Measurements from ENCODE around the gene TEAD4. TPM values are rescaled to one million over a fixed set of nuclear protein-coding genes. Genes with fewer than 3 reads are reported as not detected.

The TEAD4 gene
- polyA plus RNA-seq, 3 donors from 2014 or later: not detected

DNA sequence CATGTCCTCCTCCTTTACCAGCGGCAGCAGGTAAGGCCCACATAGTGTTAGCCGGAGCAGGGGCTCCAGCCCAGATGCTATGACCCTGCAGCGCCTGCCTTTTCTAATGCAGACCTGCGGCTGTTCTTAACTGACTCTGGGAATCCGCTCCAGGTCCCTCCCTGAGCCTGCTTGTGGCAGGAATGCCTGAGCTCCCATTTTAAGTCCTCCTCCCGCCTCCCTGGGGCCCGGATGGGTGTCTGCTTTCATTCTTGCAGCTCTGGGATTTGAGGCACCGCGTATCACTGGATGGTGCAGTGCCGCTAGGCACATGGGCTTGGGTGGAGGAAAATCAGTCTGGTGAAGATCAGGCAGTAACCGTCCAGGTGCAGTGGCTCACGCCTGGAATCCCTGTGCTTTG, 125.5 kb downstream of the TEAD4 start:
- Mint-ChIP-seq H3K4me3 (no peak overlapping the region), H3K4me1 (peaks cover 0 to 2% of the 10 kb centered on the region in 2 donors), H3K36me3 (no peaks in the 10 kb centered on the region), H3K27me3 (ENCODE audit: low read depth in 3 of 3) (peaks cover 2 to 3% (median 3%) of the 10 kb centered on the region in 3 donors), H3K27ac (no peak overlapping the region), H3K9me3 (no peaks in the 10 kb centered on the region)
- DNase-seq: no peak

DNA sequence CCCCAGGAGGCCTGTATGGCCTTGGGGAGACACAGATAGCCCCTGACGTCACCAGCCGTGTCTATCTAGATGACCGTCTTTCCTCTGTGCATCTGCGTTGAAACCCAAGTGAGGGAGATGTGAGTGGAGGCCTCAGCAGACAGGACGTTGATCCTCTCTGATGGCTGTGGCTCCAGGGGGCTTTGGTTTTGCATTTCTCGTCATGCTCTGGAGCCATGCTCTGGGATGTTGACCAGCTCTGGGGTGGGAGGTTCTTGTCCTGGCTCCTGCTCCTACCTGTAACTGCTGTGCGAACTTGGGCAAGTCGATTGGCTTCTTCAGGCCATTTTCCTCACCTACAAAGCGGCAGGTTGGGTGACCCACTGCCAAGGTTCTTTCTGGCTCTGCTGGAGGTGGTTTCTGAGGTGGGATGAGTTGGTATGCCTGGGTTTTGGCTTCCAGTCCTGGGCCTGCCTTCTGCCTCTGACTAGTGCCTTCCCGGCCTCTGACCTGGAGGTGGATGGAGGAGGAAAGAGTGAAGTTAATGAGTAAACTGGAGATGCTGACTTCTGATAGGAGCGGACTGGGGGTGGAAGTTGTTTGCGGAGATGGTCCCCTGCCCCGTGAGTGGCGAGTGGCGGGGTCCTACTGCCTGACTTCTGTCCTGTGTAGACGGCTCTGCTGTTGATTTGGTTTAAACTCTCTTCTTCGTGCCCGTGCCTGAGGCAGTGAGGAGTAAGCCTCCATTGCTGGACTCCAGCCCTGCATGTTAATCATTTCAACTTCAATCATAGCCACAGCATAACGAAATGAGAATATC, 126.3 kb downstream of the TEAD4 start:
- Mint-ChIP-seq H3K27ac (no peak overlapping the region), H3K36me3 (no peaks in the 10 kb centered on the region), H3K4me3 (no peak overlapping the region), H3K4me1 (peaks cover 0 to 2% of the 10 kb centered on the region in 2 donors), H3K27me3 (ENCODE audit: low read depth in 3 of 3) (peaks cover 2 to 3% (median 3%) of the 10 kb centered on the region in 3 donors), H3K9me3 (no peaks in the 10 kb centered on the region)
- no peak for DNase-seq

DNA sequence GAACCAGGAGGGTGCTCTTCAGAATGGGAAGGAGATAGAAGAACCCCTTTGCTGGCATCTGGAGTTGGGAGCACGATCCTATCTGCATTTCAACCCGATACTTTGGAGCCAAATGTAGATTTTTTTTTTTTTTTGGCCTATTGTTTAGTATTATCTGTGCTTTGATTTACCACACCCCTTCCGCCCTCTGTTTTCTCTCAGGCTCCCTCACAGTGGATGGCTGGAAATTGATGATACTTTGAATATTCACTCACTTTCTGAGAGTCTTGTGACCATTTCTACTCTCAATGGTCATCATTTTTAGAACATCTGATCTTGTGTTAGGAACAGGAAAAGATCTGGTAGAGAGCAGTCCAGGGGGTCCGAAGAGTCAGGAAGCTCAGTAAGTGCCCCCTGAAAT, 127.0 kb downstream of the TEAD4 start:
- H3K27ac Mint-ChIP-seq: no peak overlapping the region
- no peak for DNase-seq
- H3K9me3 Mint-ChIP-seq: no peaks in the 10 kb centered on the region
- no peak overlapping the region for H3K4me3 Mint-ChIP-seq
- H3K27me3 Mint-ChIP-seq (ENCODE audit: low read depth in 3 of 3): peaks cover 2 to 3% (median 3%) of the 10 kb centered on the region in 3 donors
- H3K4me1 Mint-ChIP-seq: peaks cover 0 to 2% of the 10 kb centered on the region in 2 donors
- no peaks in the 10 kb centered on the region for H3K36me3 Mint-ChIP-seq

DNA sequence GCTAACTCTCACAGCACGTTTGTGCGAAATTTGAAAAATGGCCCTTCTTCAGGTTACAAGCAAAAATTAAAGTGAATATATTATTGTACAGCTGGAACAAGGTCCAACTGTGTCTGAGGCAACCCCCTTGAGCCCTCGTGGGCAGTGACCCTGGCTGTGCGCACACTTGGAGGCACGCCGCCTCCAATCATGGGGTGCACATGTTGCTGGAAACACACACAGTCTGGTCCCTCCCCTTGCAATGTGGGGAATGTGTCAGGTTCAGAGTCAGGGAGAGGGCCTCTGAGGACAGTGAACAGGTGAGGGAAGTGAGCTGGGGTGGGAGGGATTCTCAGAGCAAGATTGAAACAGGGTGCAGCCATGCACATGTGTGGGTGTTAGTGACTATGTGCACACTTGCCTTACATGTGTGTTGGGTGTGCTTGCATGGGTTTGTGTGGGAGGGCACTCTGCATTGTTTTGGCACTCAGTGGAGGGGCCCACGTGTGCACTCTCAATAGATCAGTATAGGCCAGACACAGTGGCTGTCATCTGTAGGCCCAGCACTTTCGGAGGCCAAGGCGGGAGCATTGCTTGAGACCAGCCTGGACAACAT, 127.6 kb downstream of the TEAD4 start:
- H3K36me3 Mint-ChIP-seq: no peaks in the 10 kb centered on the region
- H3K27ac Mint-ChIP-seq: no peak overlapping the region
- no peak for DNase-seq
- H3K4me1 Mint-ChIP-seq: peaks cover 0 to 2% of the 10 kb centered on the region in 2 donors
- H3K4me3 Mint-ChIP-seq: no peak overlapping the region
- no peaks in the 10 kb centered on the region for H3K9me3 Mint-ChIP-seq
- H3K27me3 Mint-ChIP-seq (ENCODE audit: low read depth in 3 of 3): peaks cover 2 to 5% (median 3%) of the 10 kb centered on the region in 3 donors

DNA sequence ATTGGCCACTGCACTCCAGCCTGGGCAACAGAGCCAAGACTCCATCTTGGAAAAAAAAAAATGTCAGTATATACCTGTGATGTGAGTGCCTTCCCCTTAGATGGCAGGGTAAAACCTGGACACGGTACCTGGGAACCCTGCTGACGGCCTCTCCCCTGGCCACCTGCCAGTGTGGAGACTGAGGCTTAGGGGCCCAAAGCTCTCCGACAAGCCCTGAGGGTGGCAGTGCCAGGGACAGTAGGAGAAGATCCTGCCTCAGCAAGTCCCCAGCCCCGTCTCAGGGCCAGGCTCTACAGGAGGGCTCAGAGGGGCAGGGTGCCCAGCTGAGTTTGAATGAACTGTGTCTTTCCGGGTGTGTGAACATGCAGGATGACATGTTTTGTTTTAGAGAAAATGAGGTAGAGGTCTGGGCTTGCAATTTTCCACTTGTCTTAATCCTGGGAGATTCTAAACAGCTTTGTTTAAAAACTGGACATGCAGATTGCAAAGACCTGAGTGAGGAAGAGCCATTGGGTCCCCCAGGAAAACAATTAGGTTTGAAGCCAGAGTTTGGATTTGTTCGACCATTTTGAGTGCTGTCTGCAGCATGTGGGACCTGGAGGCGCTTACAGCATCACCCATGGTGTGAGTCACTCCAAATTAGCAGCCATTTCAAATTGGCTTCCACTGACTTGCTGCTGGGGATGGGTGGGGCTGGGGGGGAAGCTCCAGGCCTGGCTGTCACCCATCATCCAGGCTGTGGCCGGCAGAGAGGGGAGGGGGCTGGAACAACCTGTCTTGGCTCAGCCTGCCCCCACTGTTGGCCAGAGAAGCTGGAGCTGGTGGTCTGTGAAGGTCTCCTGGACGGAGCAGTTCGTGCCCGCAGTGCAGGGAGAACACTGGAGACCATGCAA, 128.8 kb downstream of the TEAD4 start:
- no peak for DNase-seq
- no peaks in the 10 kb centered on the region for H3K4me1 Mint-ChIP-seq
- H3K36me3 Mint-ChIP-seq: no peaks in the 10 kb centered on the region

DNA sequence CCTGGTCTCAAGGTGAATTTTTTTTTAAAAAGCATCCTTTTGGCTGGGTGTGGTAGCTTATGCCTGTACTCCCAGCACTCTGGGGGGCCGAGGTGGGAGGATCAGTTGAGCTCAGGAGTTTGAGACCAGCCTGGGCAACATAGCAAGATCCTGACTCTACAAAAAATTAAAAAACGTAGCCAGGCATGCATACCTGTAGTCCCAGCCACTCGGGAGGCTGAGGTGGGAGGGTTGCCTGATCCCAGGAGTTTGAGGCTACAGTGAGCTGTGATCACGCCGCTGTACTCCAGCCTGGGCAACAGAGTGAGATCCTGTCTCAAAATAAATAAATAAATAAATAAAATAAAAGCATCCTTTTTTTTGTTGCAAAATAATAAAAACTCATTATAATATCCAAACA, 130.4 kb downstream of the TEAD4 start:
- peaks cover under 1 to 2% (median 2%) of the 10 kb centered on the region in 3 donors for H3K27me3 Mint-ChIP-seq (ENCODE audit: low read depth in 3 of 3)
- no peaks in the 10 kb centered on the region for H3K36me3 Mint-ChIP-seq
- no peak overlapping the region for H3K27ac Mint-ChIP-seq
- H3K4me3 Mint-ChIP-seq: no peak overlapping the region
- H3K9me3 Mint-ChIP-seq: no peaks in the 10 kb centered on the region
- DNase-seq: no peak
- no peaks in the 10 kb centered on the region for H3K4me1 Mint-ChIP-seq

More for the DNA sequence above, 128.8 kb downstream of the TEAD4 start:
- no peak overlapping the region for H3K4me3 Mint-ChIP-seq
- H3K9me3 Mint-ChIP-seq: no peaks in the 10 kb centered on the region
- peaks cover 2 to 5% (median 3%) of the 10 kb centered on the region in 3 donors for H3K27me3 Mint-ChIP-seq (ENCODE audit: low read depth in 3 of 3)
- H3K27ac Mint-ChIP-seq: no peak overlapping the region

Other genes starting within 250 kb of the TEAD4 start
- gene FKBP4, start 164.4 kb upstream of the TEAD4 start, polyA plus RNA-seq: 10 to 100 TPM; 24.9 to 30.3 (median 27.6) TPM
- gene ITFG2, start 146.7 kb upstream of the TEAD4 start, polyA plus RNA-seq: 10 to 100 TPM; 39.5 to 83.0 (median 60.4) TPM
- gene NRIP2, start 124.4 kb upstream of the TEAD4 start, polyA plus RNA-seq: 1 to 10 TPM in 1 of 3 donors, under 1 TPM in 2; 0.31 to 1.4 (median 0.71) TPM
- gene TEX52, start 102.4 kb upstream of the TEAD4 start, polyA plus RNA-seq: not detected
- gene FOXM1, start 82.2 kb upstream of the TEAD4 start, polyA plus RNA-seq: 1 to 10 TPM in 1 of 3 donors, under 1 TPM in 2; 0.43 to 1.2 (median 0.46) TPM
- gene RHNO1, start 82.2 kb upstream of the TEAD4 start, polyA plus RNA-seq: 10 to 100 TPM; 27.2 to 49.0 (median 37.6) TPM
- 10 to 100 TPM in 1 of 3 donors, 1 to 10 TPM in 2; 5.5 to 11.1 (median 7.5) TPM for gene TULP3, start 68.5 kb upstream of the TEAD4 start, polyA plus RNA-seq
- gene TSPAN9, start 118.0 kb downstream of the TEAD4 start, polyA plus RNA-seq: under 1 TPM in 1 of 3 donors, not detected in 2; 0.44 TPM

Data from immature natural killer cell (primary cell).